ENCODE measurements around the gene MAL.

Gene MAL

GRCh38 chr2:94996305-94997100 is 29.0 kb upstream of the MAL start:
- no peak for DNase-seq

- no peak for DNase-seq
Observed at GRCh38 chr2:94997981-94998930, 27.3 kb upstream of the MAL start.

- DNase-seq: no peak
Observed at GRCh38 chr2:94999431-94999883, 26.1 kb upstream of the MAL start.

- DNase-seq: no peak
Observed at GRCh38 chr2:95001051-95001562, 24.4 kb upstream of the MAL start.

GRCh38 chr2:95001701-95002100 is 23.8 kb upstream of the MAL start:
- no peak for DNase-seq

- no peak for DNase-seq
Observed at GRCh38 chr2:95002498-95002897, 23.0 kb upstream of the MAL start.

- no peak for DNase-seq
Observed at GRCh38 chr2:95004287-95004686, 21.2 kb upstream of the MAL start.

- DNase-seq: no peak
Observed at GRCh38 chr2:95004711-95005110, 20.8 kb upstream of the MAL start.

GRCh38 chr2:95005726-95006125 is 19.8 kb upstream of the MAL start:
- no peak for DNase-seq

GRCh38 chr2:95006588-95006987 is 18.9 kb upstream of the MAL start:
- no peak for DNase-seq

GRCh38 chr2:95007031-95007609 is 18.4 kb upstream of the MAL start:
- DNase-seq: no peak

GRCh38 chr2:95007822-95008221 is 17.7 kb upstream of the MAL start:
- no peak for DNase-seq

GRCh38 chr2:95008306-95008705 is 17.2 kb upstream of the MAL start:
- DNase-seq: no peak

- no peak for DNase-seq
Observed at GRCh38 chr2:95008996-95009395, 16.5 kb upstream of the MAL start.

GRCh38 chr2:95009412-95009811 is 16.1 kb upstream of the MAL start:
- no peak for DNase-seq

GRCh38 chr2:95010126-95010525 is 15.4 kb upstream of the MAL start:
- no peak for DNase-seq

GRCh38 chr2:95010718-95011117 is 14.8 kb upstream of the MAL start:
- no peak for DNase-seq

GRCh38 chr2:95012881-95013550 is 12.5 kb upstream of the MAL start:
- no peak for DNase-seq

- DNase-seq: no peak
Observed at GRCh38 chr2:95013726-95014125, 11.8 kb upstream of the MAL start.

GRCh38 chr2:95014126-95014708 is 11.3 kb upstream of the MAL start:
- DNase-seq: no peak

- DNase-seq: no peak
Observed at GRCh38 chr2:95015261-95015912, 10.1 kb upstream of the MAL start.

- no peak for DNase-seq
Observed at GRCh38 chr2:95016616-95017015, 8.9 kb upstream of the MAL start.

All from NCI-H2029 treated with DMSO at 0.1 percent for 48 hours (cell line).